Common myeloid progenitor, CD34-positive (primary cell): ENCODE measurements around the gene GMFB.
A peak's percentile ranks its signal among the peaks of the same experiment; 100 is the strongest.

Source experiments
- CTCF ChIA-PET: fragments of 350-600 bp; sonication (Branson Sonifier 250); formaldehyde crosslinking; loops from one replicate; lab custom pipeline; 2021; ENCODE audit warnings: antibody characterized with exemption; lab: Charles Lee
- POLR2A ChIA-PET: fragments of 350-600 bp; sonication (Branson Sonifier 250); formaldehyde crosslinking; loops from one replicate; lab custom pipeline; 2021; ENCODE audit warnings: antibody characterized with exemption; lab: Charles Lee
- DNase-seq, 3 donors: peaks; one replicate each; pipeline versions ENCODE4 v3.0.0 to v3.0.0-alpha.2; 2013
- H3K27ac ChIP-seq, 2 experiments: 1 replicate in 1 of 2; 2 replicates in 1 of 2; pipeline ENCODE4 v1.7.0; 2013; ENCODE audit warnings: inconsistent platforms in 2 of 2, low read length in 2 of 2, mild to moderate bottlenecking in 2 of 2, low read depth in 1 of 2, moderate library complexity in 1 of 2; ENCODE audit not compliant: severe bottlenecking in 2 of 2, insufficient read depth in 1 of 2, poor library complexity in 1 of 2
- H3K27me3 ChIP-seq, 5 experiments: replicated peaks in 2 of 5; 1 replicate in 3 of 5; 2 replicates in 2 of 5; pipeline versions ENCODE4 v1.6.1 to v1.7.0; 2013; ENCODE audit warnings: low read length in 4 of 5, mild to moderate bottlenecking in 2 of 5, moderate library complexity in 2 of 5, inconsistent platforms in 1 of 5; ENCODE audit not compliant: insufficient read depth in 5 of 5, control insufficient read depth in 4 of 5
- H3K36me3 ChIP-seq, 4 experiments: 1 replicate in 2 of 4; 2 replicates in 2 of 4; pipeline versions ENCODE4 v1.6.1 to v1.7.0; 2013; ENCODE audit warnings: low read length in 3 of 4, control low read depth in 1 of 4, mild to moderate bottlenecking in 1 of 4; ENCODE audit not compliant: control insufficient read depth in 4 of 4, insufficient read depth in 4 of 4
- H3K4me1 ChIP-seq, 4 experiments: 1 replicate in 3 of 4; 2 replicates in 1 of 4; pipeline versions ENCODE4 v1.6.1 to v1.7.1; 2013; ENCODE audit warnings: low read length in 3 of 4, mild to moderate bottlenecking in 3 of 4, control low read depth in 1 of 4, inconsistent platforms in 1 of 4, moderate library complexity in 1 of 4; ENCODE audit not compliant: control insufficient read depth in 4 of 4, insufficient read depth in 4 of 4; ENCODE audit errors: control extremely low read depth in 1 of 4
- H3K4me3 ChIP-seq, 7 experiments: 1 replicate in 4 of 7; 2 replicates in 3 of 7; pipeline versions ENCODE4 v1.5.1 to v1.7.0; 2013; ENCODE audit warnings: mild to moderate bottlenecking in 7 of 7, low read length in 6 of 7, moderate library complexity in 6 of 7, inconsistent platforms in 2 of 7, low read depth in 2 of 7, control low read depth in 1 of 7; ENCODE audit not compliant: insufficient read depth in 4 of 7, control insufficient read depth in 1 of 7; ENCODE audit errors: extremely low read depth in 1 of 7
- H3K9me3 ChIP-seq, 5 experiments: 1 replicate in 4 of 5; 2 replicates in 1 of 5; pipeline versions ENCODE4 v1.6.1 to v1.7.1; 2013; ENCODE audit warnings: low read length in 4 of 5, mild to moderate bottlenecking in 2 of 5, inconsistent platforms in 1 of 5, low read depth in 1 of 5, moderate library complexity in 1 of 5; ENCODE audit not compliant: control insufficient read depth in 4 of 5, insufficient read depth in 2 of 5; ENCODE audit errors: control extremely low read depth in 1 of 5
- WGBS: methylation state at CpG from one replicate; pipeline ENCODE4 v1.1.5; 2013; ENCODE audit not compliant: insufficient coverage; 5-methylcytosine and 5-hydroxymethylcytosine counted together

Gene GMFB

DNA sequence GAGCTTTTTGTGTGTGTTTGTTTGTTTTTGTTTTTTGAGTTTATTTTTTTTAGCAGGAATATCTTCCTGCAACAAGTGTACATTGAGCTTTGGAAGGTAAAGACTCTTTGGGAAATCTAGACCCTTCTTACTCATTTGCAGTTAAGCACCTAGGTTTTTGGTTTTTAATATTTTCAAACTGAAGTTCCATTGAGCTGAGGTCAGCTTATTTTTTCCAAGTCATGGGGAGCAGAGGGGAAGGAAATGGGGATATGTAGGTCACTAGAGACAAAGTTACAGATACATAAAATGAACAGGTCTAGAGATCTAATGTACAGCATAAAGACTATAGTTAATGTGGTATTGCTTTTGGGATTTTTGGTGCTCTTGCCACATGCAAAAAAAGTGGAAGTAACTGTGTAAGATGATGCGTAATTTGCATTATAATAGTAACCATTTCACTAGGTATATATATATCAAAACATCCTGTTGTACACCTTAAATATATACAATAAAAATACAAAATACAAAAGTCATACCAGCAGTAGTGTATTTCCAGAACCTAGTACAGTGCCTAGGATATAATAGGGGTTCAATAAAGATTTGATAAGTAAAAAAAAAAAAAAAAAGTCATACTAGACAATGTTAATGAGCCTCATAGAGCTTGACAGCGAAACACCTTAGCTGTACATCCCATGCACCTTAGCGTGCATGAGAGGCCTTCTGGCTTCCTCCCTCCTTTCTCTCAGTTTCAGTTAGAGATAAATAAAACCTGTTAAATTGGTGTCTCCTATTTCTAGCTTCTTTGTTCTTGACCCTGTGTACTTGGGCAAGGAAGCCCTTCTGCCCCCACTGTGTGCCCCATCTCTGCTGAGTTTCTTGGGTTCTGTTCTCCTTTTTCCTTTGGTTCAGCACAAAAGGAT is 43.6 kb upstream of the GMFB start:
- Histone ChIP-seq H3K27ac (no peak overlapping the region), H3K4me3 (no peak overlapping the region), H3K9me3 (no peaks in the 10 kb centered on the region), H3K4me1 (no peaks in the 10 kb centered on the region), H3K36me3 (peaks cover 0 to 12% (median under 1%) of the 10 kb centered on the region in 4 experiments), H3K27me3 (no peaks in the 10 kb centered on the region)
- CTCF ChIA-PET = interaction anchor here (1.1 kb wide), 1 partner anchor 169 kb away, joined by 3 read pairs; no protein-coding TSS in a partner anchor
- WGBS = 100% methylated on average over 1 of the region's 3 CpGs
- POLR2A ChIA-PET = interaction anchor here (0.6 kb wide), 1 partner anchor 14 kb away, joined by 3 read pairs; no protein-coding TSS in a partner anchor
- no peak for DNase-seq

DNA sequence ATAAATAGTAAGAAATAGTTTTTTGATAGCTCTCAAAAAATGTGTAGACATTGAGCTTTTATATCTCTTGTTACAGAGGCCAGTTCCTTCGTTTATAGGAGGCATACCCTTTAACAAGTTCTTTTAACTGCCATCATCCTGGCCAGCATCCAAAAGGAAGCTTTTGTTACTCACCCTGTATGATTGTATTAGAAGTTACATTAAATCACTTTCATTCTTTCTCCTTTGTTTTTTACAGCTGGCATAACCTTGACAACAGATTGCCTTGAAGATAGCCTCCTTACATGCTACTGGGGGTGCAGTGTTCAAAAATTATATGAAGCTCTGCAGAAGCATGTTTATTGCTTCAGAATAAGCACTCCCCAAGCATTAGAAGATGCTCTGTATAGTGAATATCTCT is 41.0 kb upstream of the GMFB start:
- H3K27ac ChIP-seq = no peak overlapping the region
- no peaks in the 10 kb centered on the region for H3K9me3 ChIP-seq
- DNase-seq = peak in 2 of 3 donors; percentile 19 to 43
- WGBS = no CpG with 5 or more reads among the region's 1 CpG
- ChIA-PET POLR2A (no interaction called here), CTCF (interaction anchor here (1.4 kb wide), 1 partner anchor 21 kb away, joined by 3 read pairs; no protein-coding TSS in a partner anchor)
- H3K4me1 ChIP-seq = no peaks in the 10 kb centered on the region
- H3K36me3 ChIP-seq = peaks cover 0 to 23% (median 9%) of the 10 kb centered on the region in 4 experiments
- no peaks in the 10 kb centered on the region for H3K27me3 ChIP-seq
- no peak overlapping the region for H3K4me3 ChIP-seq

DNA sequence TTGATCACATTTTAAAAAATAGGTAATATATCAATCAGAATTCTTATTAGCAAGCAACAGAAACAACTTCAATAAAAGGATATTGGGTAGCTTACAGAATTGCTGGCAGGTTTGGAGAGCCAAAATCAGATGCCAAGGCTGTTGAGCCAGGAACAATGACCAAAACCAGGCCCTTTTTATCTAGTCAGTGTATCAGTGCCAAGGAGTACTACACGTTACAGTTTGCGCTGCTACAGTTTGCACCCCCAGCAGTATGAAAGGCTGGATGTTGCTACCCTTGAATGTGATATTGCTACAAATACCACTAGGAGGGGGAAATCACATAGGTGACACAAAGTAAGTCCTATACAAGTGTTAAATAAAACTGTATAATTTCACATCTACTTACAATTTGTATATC is 40.2 kb upstream of the GMFB start:
- Histone ChIP-seq H3K4me3 (no peak overlapping the region), H3K27me3 (no peaks in the 10 kb centered on the region), H3K27ac (no peak overlapping the region), H3K36me3 (peaks cover 6 to 27% (median 10%) of the 10 kb centered on the region in 4 experiments), H3K9me3 (no peaks in the 10 kb centered on the region), H3K4me1 (no peaks in the 10 kb centered on the region)
- no peak for DNase-seq
- ChIA-PET CTCF (interaction anchor here (1.0 to 1.4 kb wide), 2 partner anchors 20 to 38 kb away, joined by 3 read pairs; no protein-coding TSS in a partner anchor), POLR2A (no interaction called here)
- WGBS = no CpG with 5 or more reads among the region's 2 CpGs

GRCh38 chr14:54524410-54524809 is 35.6 kb upstream of the GMFB start:
- DNase-seq = no peak
- Histone ChIP-seq H3K27me3 (no peaks in the 10 kb centered on the region), H3K4me3 (no peak overlapping the region), H3K4me1 (no peaks in the 10 kb centered on the region), H3K27ac (no peak overlapping the region), H3K9me3 (no peaks in the 10 kb centered on the region), H3K36me3 (peaks cover 10 to 30% (median 13%) of the 10 kb centered on the region in 4 experiments)
- 100% methylated on average over 2 of the region's 4 CpGs for WGBS
- POLR2A ChIA-PET = no interaction called here
- CTCF ChIA-PET = no interaction called here

DNA sequence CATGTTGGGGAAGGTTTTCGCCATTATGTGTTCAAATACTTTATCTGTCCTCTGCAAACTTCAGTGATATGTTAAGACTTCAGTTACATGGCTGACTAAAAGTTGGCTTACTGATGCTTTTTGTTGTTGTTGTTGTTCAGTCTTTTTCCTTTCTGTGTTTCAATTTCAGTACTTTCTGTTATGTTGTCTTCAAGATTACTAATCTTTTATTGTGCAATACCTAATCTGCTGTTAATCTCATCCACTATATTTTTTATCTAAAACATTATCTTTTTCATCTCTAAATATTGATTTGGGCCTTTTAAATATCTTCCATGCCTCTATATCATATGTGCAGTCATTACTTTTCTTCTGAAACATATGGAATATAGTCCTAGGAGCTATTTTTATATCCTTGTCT is 27.9 kb upstream of the GMFB start:
- ChIA-PET CTCF (interaction anchor here (1.3 kb wide), 1 partner anchor 23 kb away, joined by 3 read pairs; no protein-coding TSS in a partner anchor), POLR2A (no interaction called here)
- H3K9me3 ChIP-seq = peaks cover 0 to 18% (median 1%) of the 10 kb centered on the region in 5 experiments
- 100% methylated on average over 1 of the region's 1 CpG for WGBS
- DNase-seq = no peak
- H3K4me3 ChIP-seq = no peak overlapping the region
- peaks cover 0 to 11% (median 2%) of the 10 kb centered on the region in 4 experiments for H3K36me3 ChIP-seq
- no peaks in the 10 kb centered on the region for H3K4me1 ChIP-seq
- no peak overlapping the region for H3K27ac ChIP-seq
- H3K27me3 ChIP-seq = no peaks in the 10 kb centered on the region

DNA sequence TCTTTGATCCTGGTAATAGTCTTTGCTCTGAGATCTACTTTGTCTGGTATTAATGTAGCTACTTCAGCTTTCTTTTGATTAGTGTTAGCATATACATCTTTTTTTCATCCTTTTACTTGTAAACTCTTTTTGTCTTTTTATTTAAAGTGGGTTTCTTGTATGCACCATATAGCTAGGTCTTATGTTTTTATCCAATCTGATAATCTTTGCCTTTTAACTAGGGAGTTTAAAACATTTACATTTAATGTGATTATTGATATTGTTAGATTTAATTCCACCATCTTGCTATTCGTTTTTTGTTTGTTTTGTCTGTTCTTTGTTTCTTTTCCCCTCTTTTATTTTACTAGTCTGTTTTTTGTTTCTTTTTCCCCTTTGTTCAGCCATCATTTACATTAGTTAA is 26.9 kb upstream of the GMFB start:
- ChIA-PET CTCF (interaction anchor here (0.7 to 1.3 kb wide), 4 partner anchors 8 to 22 kb away, joined by 3 to 4 read pairs (median 3); no protein-coding TSS in a partner anchor), POLR2A (no interaction called here)
- H3K9me3 ChIP-seq = peaks cover 0 to 18% (median 1%) of the 10 kb centered on the region in 5 experiments
- no peak overlapping the region for H3K27ac ChIP-seq
- H3K4me1 ChIP-seq = peaks cover 0 to 5% (median 5%) of the 10 kb centered on the region in 4 experiments
- no CpG with 5 or more reads among the region's 1 CpG for WGBS
- H3K27me3 ChIP-seq = no peaks in the 10 kb centered on the region
- no peak for DNase-seq
- H3K4me3 ChIP-seq = no peak overlapping the region
- peaks cover 0 to 11% (median 2%) of the 10 kb centered on the region in 4 experiments for H3K36me3 ChIP-seq

- POLR2A ChIA-PET = no interaction called here
- Histone ChIP-seq H3K27me3 (no peaks in the 10 kb centered on the region), H3K4me1 (peaks cover 3 to 14% (median 9%) of the 10 kb centered on the region in 4 experiments), H3K36me3 (peaks cover 0 to 11% (median under 1%) of the 10 kb centered on the region in 4 experiments), H3K4me3 (no peak overlapping the region), H3K27ac (no peak overlapping the region), H3K9me3 (peaks cover 0 to 14% (median 0%) of the 10 kb centered on the region in 5 experiments)
- WGBS = 100% methylated on average over 1 of the region's 1 CpG
- no peak for DNase-seq
- CTCF ChIA-PET = interaction anchor here (0.9 to 1.7 kb wide), 3 partner anchors 9 to 261 kb away, joined by 3 to 6 read pairs (median 5); no protein-coding TSS in a partner anchor
Observed at GRCh38 chr14:54512393-54512792, 23.6 kb upstream of the GMFB start.
